T-helper 2 cell treated with Interferon-gamma antibody and Interleukin-4, amounts not matched to agents 100 ng/mL and 5 ng/mL, for 36 hours (primary cell): ENCODE measurements around the gene GABRP. TPM values are rescaled to one million over a fixed set of nuclear protein-coding genes. Genes with fewer than 3 reads are reported as not detected.

Experiments
- intact Hi-C: fragments of 100-400 bp; cut with micrococcal nuclease; formaldehyde crosslinking; loops from one replicate; pipeline ENCODE4 v1.15.1; 2023
- total RNA-seq: library from RNA; stranded (reverse); gene quantifications from 2 replicates; pipeline ENCODE4 v1.2.3, GENCODE V29; 2022

GABRP gene
- total RNA-seq, 1 donor from 2014 or later, result not detected

DNA sequence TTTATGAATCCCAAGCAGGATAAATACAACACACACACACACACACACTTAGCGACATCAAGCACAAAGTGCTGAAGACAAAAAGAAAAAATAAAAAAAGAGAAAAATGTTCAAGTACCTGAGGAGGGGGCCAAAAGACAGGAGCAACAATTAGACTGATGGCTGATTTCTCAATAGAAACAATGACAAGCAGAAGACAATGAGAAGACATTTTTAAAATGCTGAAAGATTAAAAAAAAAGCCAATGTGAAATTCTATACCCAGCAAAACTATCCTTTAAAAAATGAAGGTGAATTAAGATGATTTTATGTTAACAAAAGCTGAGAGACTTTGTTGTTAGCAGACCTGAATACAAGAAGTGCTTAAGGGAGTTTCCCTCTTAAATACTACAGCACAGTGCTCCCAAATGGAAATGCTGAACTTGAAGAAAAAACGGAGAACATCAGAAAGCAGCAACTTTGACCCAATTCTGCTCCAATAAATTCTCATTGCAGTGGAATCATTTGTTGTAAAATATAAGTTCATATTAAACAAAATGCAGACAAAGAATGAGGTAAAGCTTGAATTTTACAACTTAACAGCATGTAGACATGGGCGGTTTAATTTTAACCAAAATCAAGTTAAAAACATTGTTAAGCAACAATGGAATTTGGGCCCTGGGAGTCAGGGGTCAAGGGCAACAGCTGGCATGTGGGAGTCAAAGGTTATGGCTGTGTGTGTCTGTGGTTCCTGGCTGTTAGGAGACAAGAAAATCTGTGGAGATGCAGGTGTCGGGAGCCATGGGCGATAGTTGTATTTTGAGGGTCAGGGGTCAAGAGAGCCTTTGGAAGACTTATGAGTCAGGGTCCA is 77.5 kb downstream of the GABRP start:
- intact Hi-C loops, result no loop called here

DNA sequence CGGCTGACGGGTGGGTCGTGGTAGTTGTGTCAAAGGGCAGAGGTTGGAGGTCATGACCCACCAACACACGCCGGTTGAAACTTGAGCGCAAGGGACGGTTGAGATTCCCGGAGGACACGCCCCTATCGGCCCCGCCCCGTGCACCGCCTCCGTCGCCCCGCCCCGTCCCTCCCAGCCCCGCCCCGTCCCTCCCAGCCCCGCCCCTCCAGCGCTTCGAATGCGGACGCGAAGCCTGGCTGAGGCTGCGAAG is 78.1 kb downstream of the GABRP start:
- intact Hi-C loops, result no loop called here

DNA sequence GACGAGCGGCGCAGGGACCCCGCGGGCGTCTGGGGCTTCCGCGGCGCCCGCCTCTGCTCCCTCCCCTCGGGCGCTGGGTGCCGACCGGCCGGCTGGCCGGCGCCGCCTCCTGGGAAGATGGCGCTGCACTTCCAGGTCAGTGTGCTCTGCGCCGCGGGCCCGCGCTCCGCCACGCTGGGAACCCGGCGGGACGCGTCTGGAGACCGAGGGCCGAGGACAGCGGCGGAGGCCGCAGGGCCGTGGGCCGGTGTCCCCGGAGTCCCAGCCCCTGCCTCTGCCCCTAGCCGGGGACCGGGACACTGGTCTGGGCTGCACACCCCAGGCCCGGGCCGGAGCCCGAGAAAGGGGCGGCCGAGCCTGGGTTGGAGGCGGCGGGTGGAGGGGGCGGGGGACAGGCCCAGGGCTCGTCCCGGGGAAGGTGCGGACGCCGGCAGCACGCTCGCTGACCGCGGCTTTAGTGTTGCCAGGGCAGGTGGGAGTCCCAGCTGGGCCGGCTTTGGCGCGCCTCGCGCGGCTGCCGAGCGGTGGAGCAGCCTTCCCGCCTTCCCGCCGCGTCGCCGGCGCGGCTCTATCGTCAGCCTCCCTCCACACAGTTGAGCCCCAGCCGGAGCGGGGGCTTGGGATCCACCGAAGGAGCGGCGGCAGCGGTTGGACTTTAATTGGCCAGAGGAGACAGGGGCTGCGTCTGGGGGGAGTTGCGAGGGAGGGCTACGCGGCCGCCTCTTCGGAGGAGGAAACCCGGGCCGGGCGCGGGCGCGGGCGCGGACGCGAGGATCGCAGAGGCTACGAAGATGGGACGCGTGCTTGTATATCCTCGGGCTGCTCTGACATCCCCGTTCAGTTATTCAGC is 78.6 kb downstream of the GABRP start, which contains the start of gene RANBP17:
TSS of gene RANBP17 (plus strand) at position 102 of the 850 bp plus-strand sequence.
- intact Hi-C loops, result no loop called here

DNA sequence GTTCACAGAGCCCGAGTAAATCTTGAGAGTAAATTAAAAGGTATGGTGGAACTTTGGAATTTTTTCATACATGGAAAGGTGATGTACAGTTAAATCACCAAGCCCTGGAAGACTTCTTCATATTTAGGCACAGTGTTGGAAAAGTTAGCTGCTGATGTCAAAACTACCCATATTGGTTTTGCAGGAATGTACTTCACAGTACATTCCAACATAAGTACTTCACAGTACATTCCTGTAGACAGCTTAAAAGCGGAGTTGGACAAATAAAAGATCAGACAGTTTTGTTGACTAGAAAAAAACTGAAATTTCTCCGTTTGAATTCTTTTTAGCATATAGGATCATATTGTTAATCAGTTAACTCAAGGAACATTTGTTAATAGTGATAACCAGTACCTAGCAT is 80.1 kb downstream of the GABRP start:
- intact Hi-C loops, result no loop called here

Other genes with a start within 250 kb of the GABRP start
- gene RANBP17, start 78.3 kb downstream of the GABRP start, total RNA-seq, result not detected in 2 replicates